Neural cell (in vitro differentiated cells): Measurements from ENCODE around the gene SMIM11.

Experiments
- POLR2AphosphoS5 ChIP-seq: IDR thresholded peaks from 2 replicates; pipeline ENCODE4 v1.6.1; 2012
- TF ChIP-seq, protein P1 (sequence below): fragments of 450-650 bp; IDR thresholded peaks from 2 replicates; pipeline ENCODE4 v1.5.1; 2014; ENCODE audit warnings: antibody characterized with exemption, mild to moderate bottlenecking, moderate library complexity; ENCODE audit not compliant: poor library complexity, severe bottlenecking

DNA sequence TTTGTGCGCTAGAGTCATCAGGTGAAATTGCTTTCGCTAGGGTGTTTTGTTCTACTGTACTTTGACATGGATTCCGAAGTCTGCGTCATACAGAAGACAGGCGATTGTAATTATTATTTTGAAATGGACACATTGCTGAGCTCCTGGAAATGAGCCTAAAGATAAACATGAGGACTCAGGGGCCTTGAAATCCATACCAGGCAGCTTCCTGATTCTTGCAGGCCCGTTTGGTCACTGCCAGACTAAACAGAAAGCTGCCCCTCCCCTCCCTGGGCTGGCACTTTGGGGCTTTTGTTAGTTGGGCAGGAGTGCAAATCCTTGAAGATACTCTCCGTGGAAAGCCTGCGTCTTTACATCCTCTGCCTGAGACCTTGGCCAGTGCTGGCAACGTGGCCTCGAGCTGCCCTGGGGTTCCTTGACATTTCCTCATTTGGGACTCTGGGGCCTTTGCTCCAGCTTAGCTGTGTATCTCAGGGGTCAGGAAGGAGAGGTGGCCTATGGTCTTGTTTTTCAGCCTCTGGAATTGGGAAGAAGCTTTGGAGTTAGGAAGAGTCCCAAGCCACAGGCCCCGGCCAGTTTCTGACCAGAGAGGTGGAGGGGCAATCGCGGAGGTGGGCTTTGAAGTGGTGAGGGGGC, 38.4 kb upstream of the SMIM11 start:
- TF ChIP-seq, protein P1, sequence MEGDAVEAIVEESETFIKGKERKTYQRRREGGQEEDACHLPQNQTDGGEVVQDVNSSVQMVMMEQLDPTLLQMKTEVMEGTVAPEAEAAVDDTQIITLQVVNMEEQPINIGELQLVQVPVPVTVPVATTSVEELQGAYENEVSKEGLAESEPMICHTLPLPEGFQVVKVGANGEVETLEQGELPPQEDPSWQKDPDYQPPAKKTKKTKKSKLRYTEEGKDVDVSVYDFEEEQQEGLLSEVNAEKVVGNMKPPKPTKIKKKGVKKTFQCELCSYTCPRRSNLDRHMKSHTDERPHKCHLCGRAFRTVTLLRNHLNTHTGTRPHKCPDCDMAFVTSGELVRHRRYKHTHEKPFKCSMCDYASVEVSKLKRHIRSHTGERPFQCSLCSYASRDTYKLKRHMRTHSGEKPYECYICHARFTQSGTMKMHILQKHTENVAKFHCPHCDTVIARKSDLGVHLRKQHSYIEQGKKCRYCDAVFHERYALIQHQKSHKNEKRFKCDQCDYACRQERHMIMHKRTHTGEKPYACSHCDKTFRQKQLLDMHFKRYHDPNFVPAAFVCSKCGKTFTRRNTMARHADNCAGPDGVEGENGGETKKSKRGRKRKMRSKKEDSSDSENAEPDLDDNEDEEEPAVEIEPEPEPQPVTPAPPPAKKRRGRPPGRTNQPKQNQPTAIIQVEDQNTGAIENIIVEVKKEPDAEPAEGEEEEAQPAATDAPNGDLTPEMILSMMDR: no peak
- TF ChIP-seq POLR2AphosphoS5: no peak
